Liver (tissue), 9 donors: ENCODE results near the gene PHF24. TPM values are rescaled to one million over a fixed set of nuclear protein-coding genes. Genes with fewer than 3 reads are reported as not detected.

ENCODE experiments used
- DNase-seq: peaks from one replicate; pipeline ENCODE4 v3.0.0-alpha.2; 2017; ENCODE audit warnings: low spot score
- H3K27ac ChIP-seq, 2 donors: one replicate each; pipeline ENCODE4 v1.7.0; 2013; ENCODE audit warnings: inconsistent platforms in 2 of 2, low read length in 2 of 2, control low read depth in 1 of 2, low read depth in 1 of 2, mild to moderate bottlenecking in 1 of 2
- H3K27me3 ChIP-seq, 4 donors: one replicate each; pipeline versions ENCODE4 v1.6.1 to v1.7.0; 2013; ENCODE audit warnings: low read length in 3 of 4, inconsistent platforms in 1 of 4, mild to moderate bottlenecking in 1 of 4, moderate library complexity in 1 of 4; ENCODE audit not compliant: control insufficient read depth in 4 of 4, insufficient read depth in 4 of 4
- H3K36me3 ChIP-seq, 4 donors: one replicate each; pipeline versions ENCODE4 v1.6.1 to v1.7.0; 2013; ENCODE audit warnings: low read length in 3 of 4, mild to moderate bottlenecking in 3 of 4, low read depth in 1 of 4, moderate library complexity in 1 of 4; ENCODE audit not compliant: control insufficient read depth in 4 of 4, insufficient read depth in 3 of 4
- H3K4me1 ChIP-seq, 4 donors: one replicate each; pipeline versions ENCODE4 v1.6.1 to v1.7.0; 2013; ENCODE audit warnings: low read length in 3 of 4, mild to moderate bottlenecking in 3 of 4, moderate library complexity in 1 of 4; ENCODE audit not compliant: control insufficient read depth in 4 of 4, insufficient read depth in 4 of 4
- H3K4me3 ChIP-seq, 3 donors: one replicate each; pipeline versions ENCODE4 v1.6.1 to v1.7.0; 2013; ENCODE audit warnings: low read length in 3 of 3, control low read depth in 1 of 3, low read depth in 1 of 3, mild to moderate bottlenecking in 1 of 3
- H3K9ac ChIP-seq, 2 donors: one replicate each; pipeline ENCODE4 v1.7.0; 2013; ENCODE audit warnings: low read length in 2 of 2, mild to moderate bottlenecking in 2 of 2, moderate library complexity in 2 of 2, control low read depth in 1 of 2, low read depth in 1 of 2
- H3K9me3 ChIP-seq, 4 donors: one replicate each; pipeline versions ENCODE4 v1.6.1 to v1.7.0; 2013; ENCODE audit warnings: low read length in 3 of 4; ENCODE audit not compliant: control insufficient read depth in 4 of 4
- EGR1 ChIP-seq, 2 donors: IDR thresholded peaks; 2 replicates each; pipeline ENCODE4 v1.6.1; 2016 to 2018; ENCODE audit warnings: antibody characterized with exemption in 2 of 2, low read depth in 2 of 2
- FOXA1 ChIP-seq: IDR thresholded peaks from 2 replicates; pipeline ENCODE4 v1.6.1; 2016; ENCODE audit warnings: antibody characterized with exemption
- FOXA2 ChIP-seq: IDR thresholded peaks from 2 replicates; pipeline ENCODE4 v1.6.1; 2016; ENCODE audit warnings: antibody characterized with exemption
- GABPA ChIP-seq, 2 donors: IDR thresholded peaks in 1 of 2; conservative IDR thresholded peaks in 1 of 2; 2 replicates each; pipeline ENCODE4 v1.6.1; 2016; ENCODE audit warnings: antibody characterized with exemption in 2 of 2, mild to moderate bottlenecking in 1 of 2, moderate library complexity in 1 of 2
- HNF4A ChIP-seq, 2 donors: conservative IDR thresholded peaks; 2 replicates each; pipeline ENCODE4 v1.6.1; 2016; ENCODE audit warnings: antibody characterized with exemption in 2 of 2, mild to moderate bottlenecking in 2 of 2
- HNF4G ChIP-seq: IDR thresholded peaks from 2 replicates; pipeline ENCODE4 v1.6.1; 2016; ENCODE audit warnings: antibody characterized with exemption
- JUND ChIP-seq, 2 donors: IDR thresholded peaks; 2 replicates each; pipeline ENCODE4 v1.6.1; 2016; ENCODE audit warnings: antibody characterized with exemption in 2 of 2
- NR2F2 ChIP-seq: IDR thresholded peaks from 2 replicates; pipeline ENCODE4 v1.6.1; 2016; ENCODE audit warnings: antibody characterized with exemption
- RAD21 ChIP-seq, 2 donors: IDR thresholded peaks; 2 replicates each; pipeline ENCODE4 v1.6.1; 2016; ENCODE audit warnings: antibody characterized with exemption in 2 of 2, mild to moderate bottlenecking in 2 of 2
- REST ChIP-seq: IDR thresholded peaks from 2 replicates; pipeline ENCODE4 v1.6.1; 2016; ENCODE audit warnings: antibody characterized with exemption, mild to moderate bottlenecking
- RXRA ChIP-seq, 2 donors: IDR thresholded peaks; 2 replicates each; pipeline ENCODE4 v1.6.1; 2017 to 2018; ENCODE audit warnings: antibody characterized with exemption in 2 of 2, mild to moderate bottlenecking in 1 of 2
- SP1 ChIP-seq: IDR thresholded peaks from 2 replicates; pipeline ENCODE4 v1.6.1; 2018; ENCODE audit warnings: antibody characterized with exemption, mild to moderate bottlenecking
- TAF1 ChIP-seq: conservative IDR thresholded peaks from 2 replicates; pipeline ENCODE4 v1.6.1; 2016; ENCODE audit warnings: antibody characterized with exemption, mild to moderate bottlenecking
- YY1 ChIP-seq: IDR thresholded peaks from 2 replicates; pipeline ENCODE4 v1.6.1; 2016; ENCODE audit warnings: antibody characterized with exemption, mild to moderate bottlenecking
- WGBS: extraction: QIAGEN DNeasy Blood & Tissue Kit; methylation state at CpG from one replicate; pipeline ENCODE4 v1.1.7; 2013; 5-methylcytosine and 5-hydroxymethylcytosine counted together
- polyA plus RNA-seq, 2 donors: library from polyadenylated mRNA; stranded (reverse) in 1 of 2; unstranded in 1 of 2; fragments of 200-250 nt in 1 of 2; fragments of >200 nt in 1 of 2; fragmentation: Nextera tagmentation in 1 of 2; extraction: Ambion mirVana in 1 of 2; gene quantifications; one replicate each; pipeline versions ENCODE4 v1.2.1 to v1.2.3, GENCODE V29; 2013 to 2015
- total RNA-seq, 2 donors: library from RNA; depleted of rRNA; stranded (reverse); fragments of >200 nt; gene quantifications; one replicate each; pipeline ENCODE4 v1.2.3, GENCODE V29; 2014
- TF ChIP-seq, protein P1 (sequence below): IDR thresholded peaks from 2 replicates; pipeline ENCODE4 v1.6.1; 2016; ENCODE audit warnings: antibody characterized with exemption
- TF ChIP-seq, protein P2 (sequence below): IDR thresholded peaks from 2 replicates; pipeline ENCODE4 v1.6.1; 2016; ENCODE audit warnings: antibody characterized with exemption
- TF ChIP-seq, protein P3 (sequence below): fragments of 150-350 bp; IDR thresholded peaks from 2 replicates; pipeline ENCODE4 v1.5.1; 2017; ENCODE audit warnings: improper control_type of control experiment, low read depth, low read length; ENCODE audit not compliant: missing input control
- TF ChIP-seq, protein P4 (sequence below): IDR thresholded peaks from 2 replicates; pipeline ENCODE4 v1.6.1; 2016; ENCODE audit warnings: antibody characterized with exemption
- donor health status: healthy.
- donor health status: healthy.
- donor health status: healthy.
- donor health status: healthy.
- donor health status: healthy.

The PHF24 gene
- total and polyA plus RNA-seq, 4 donors = 0.01 to 0.17 (median 0.04) TPM

DNA sequence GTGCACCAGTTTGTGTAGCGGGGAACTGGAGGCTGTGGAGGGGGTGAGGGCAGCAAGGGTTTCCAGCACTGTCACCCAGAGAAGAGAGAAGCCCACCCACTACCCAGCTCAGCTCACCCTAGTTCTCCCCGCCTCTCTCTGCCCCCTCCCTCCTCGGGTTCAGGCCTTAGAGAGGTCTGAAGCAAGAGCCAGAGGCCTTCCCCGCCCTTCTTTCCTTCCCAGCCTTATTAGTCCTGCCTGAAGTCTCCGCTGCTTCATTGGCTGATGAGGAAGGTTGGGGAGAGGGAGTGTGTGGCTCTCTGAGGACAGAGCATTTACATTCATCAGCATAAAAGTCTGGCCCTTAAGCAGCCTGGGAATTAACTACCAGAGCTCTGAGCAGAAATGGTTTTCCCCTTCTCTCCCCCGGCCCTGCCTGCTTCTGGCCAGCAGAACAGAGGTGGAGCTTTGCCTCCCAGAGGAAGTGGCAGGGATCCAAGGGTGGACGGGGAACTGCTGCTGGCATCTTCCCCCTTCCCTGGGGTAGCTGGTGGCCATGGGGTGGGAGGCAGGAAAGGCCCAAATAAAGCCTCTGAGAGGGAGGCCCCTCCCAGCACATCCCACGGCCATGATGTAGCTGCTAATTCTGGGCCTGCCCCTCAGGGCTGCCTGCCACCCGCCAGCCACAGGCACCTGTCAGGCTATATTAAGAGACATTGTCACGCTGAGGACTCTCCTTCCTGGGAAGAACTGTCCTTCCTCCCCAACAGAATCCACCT, 35.6 kb downstream of the PHF24 start:
- Histone ChIP-seq H3K27me3 (no peaks in the 10 kb centered on the region), H3K9ac (no peak overlapping the region), H3K4me1 (peaks cover 13 to 35% (median 20%) of the 10 kb centered on the region in 4 donors), H3K4me3 (no peak overlapping the region), H3K27ac (peak overlapping the region; percentile 45 to 48), H3K36me3 (no peaks in the 10 kb centered on the region), H3K9me3 (no peaks in the 10 kb centered on the region)
- DNase-seq = no peak
- 60% methylated on average over 10 of the region's 10 CpGs for WGBS
- TF ChIP-seq RXRA (IDR thresholded peaks at IDR 0.05) = no peak
- no peak for TF ChIP-seq SP1
- TF ChIP-seq, protein P1, sequence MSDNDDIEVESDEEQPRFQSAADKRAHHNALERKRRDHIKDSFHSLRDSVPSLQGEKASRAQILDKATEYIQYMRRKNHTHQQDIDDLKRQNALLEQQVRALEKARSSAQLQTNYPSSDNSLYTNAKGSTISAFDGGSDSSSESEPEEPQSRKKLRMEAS = no peak
- TF ChIP-seq, protein P2, sequence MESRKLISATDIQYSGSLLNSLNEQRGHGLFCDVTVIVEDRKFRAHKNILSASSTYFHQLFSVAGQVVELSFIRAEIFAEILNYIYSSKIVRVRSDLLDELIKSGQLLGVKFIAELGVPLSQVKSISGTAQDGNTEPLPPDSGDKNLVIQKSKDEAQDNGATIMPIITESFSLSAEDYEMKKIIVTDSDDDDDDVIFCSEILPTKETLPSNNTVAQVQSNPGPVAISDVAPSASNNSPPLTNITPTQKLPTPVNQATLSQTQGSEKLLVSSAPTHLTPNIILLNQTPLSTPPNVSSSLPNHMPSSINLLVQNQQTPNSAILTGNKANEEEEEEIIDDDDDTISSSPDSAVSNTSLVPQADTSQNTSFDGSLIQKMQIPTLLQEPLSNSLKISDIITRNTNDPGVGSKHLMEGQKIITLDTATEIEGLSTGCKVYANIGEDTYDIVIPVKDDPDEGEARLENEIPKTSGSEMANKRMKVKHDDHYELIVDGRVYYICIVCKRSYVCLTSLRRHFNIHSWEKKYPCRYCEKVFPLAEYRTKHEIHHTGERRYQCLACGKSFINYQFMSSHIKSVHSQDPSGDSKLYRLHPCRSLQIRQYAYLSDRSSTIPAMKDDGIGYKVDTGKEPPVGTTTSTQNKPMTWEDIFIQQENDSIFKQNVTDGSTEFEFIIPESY = no peak
- TF ChIP-seq JUND (IDR thresholded peaks at IDR 0.05) = no peak
- TF ChIP-seq EGR1 (IDR thresholded peaks at IDR 0.05; ENCODE audit: low read depth in 2 of 2) = no peak
- TF ChIP-seq HNF4G = no peak
- no peak for TF ChIP-seq YY1
- no peak for TF ChIP-seq REST
- TF ChIP-seq HNF4A (conservative IDR thresholded peaks at IDR 0.05) = no peak
- no peak for TF ChIP-seq GABPA (IDR thresholded peaks at IDR 0.05 in 1 of 2, conservative IDR thresholded peaks at IDR 0.05 in 1 of 2)
- TF ChIP-seq RAD21 (IDR thresholded peaks at IDR 0.05) = no peak
- TF ChIP-seq NR2F2 = no peak
- TF ChIP-seq FOXA2 = no peak
- no peak for TF ChIP-seq TAF1
- TF ChIP-seq, protein P3, sequence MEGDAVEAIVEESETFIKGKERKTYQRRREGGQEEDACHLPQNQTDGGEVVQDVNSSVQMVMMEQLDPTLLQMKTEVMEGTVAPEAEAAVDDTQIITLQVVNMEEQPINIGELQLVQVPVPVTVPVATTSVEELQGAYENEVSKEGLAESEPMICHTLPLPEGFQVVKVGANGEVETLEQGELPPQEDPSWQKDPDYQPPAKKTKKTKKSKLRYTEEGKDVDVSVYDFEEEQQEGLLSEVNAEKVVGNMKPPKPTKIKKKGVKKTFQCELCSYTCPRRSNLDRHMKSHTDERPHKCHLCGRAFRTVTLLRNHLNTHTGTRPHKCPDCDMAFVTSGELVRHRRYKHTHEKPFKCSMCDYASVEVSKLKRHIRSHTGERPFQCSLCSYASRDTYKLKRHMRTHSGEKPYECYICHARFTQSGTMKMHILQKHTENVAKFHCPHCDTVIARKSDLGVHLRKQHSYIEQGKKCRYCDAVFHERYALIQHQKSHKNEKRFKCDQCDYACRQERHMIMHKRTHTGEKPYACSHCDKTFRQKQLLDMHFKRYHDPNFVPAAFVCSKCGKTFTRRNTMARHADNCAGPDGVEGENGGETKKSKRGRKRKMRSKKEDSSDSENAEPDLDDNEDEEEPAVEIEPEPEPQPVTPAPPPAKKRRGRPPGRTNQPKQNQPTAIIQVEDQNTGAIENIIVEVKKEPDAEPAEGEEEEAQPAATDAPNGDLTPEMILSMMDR = no peak
- TF ChIP-seq FOXA1 = no peak
- TF ChIP-seq, protein P4, sequence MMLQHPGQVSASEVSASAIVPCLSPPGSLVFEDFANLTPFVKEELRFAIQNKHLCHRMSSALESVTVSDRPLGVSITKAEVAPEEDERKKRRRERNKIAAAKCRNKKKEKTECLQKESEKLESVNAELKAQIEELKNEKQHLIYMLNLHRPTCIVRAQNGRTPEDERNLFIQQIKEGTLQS = no peak
